NT2/D1 (cell line): ENCODE measurements around the gene CDKN2A.
"Not testable (repeated sequence)": the region's sequence is repeated elsewhere in the genome, so short reads cannot be mapped to it uniquely, and the experiment has no call there.

ENCODE experiments used
- DNase-seq: peaks from one replicate; pipeline ENCODE4 v3.0.0-alpha.2; 2011; ENCODE audit warnings: low read depth, low spot score
- H3K27me3 ChIP-seq: 2 replicates; pipeline ENCODE4 v1.6.0; 2011; ENCODE audit warnings: mild to moderate bottlenecking; ENCODE audit not compliant: insufficient read length, insufficient read depth
- H3K36me3 ChIP-seq: 2 replicates; pipeline ENCODE4 v1.6.1; 2011; ENCODE audit warnings: mild to moderate bottlenecking, low read length, mixed read lengths; ENCODE audit not compliant: insufficient read depth, insufficient read length
- H3K4me1 ChIP-seq: 2 replicates; pipeline ENCODE4 v1.5.1; 2011; ENCODE audit not compliant: insufficient read depth, insufficient read length
- H3K4me3 ChIP-seq: 2 replicates; pipeline ENCODE4 v1.5.1; 2011; ENCODE audit warnings: low read depth; ENCODE audit not compliant: insufficient read length
- H3K9ac ChIP-seq: 2 replicates; pipeline ENCODE4 v1.6.0; 2011; ENCODE audit warnings: low read depth; ENCODE audit not compliant: insufficient read length
- H3K9me3 ChIP-seq: 2 replicates; pipeline ENCODE4 v1.5.1; 2011; ENCODE audit warnings: mild to moderate bottlenecking, low read length; ENCODE audit not compliant: insufficient read depth
- SUZ12 ChIP-seq: IDR thresholded peaks from 2 replicates; pipeline ENCODE4 v1.6.1; 2011; ENCODE audit not compliant: insufficient read length, insufficient read depth; ENCODE audit errors: extremely low read depth
- YY1 ChIP-seq: IDR thresholded peaks from 2 replicates; pipeline ENCODE4 v1.6.1; 2011; ENCODE audit not compliant: insufficient read length, insufficient read depth
- ZNF274 ChIP-seq: IDR thresholded peaks from 2 replicates; pipeline ENCODE4 v1.6.1; 2011; ENCODE audit warnings: mild to moderate bottlenecking, low read depth, low read length

The CDKN2A gene

GRCh38 chr9:21968331-21969010 is 25.7 kb downstream of the CDKN2A start:
- DNase-seq = no peak
- Histone ChIP-seq H3K9ac (no peak overlapping the region), H3K9me3 (no peaks in the 10 kb centered on the region), H3K4me1 (peaks cover 10% of the 10 kb centered on the region), H3K36me3 (no peaks in the 10 kb centered on the region), H3K27me3 (peaks cover 100% of the 10 kb centered on the region), H3K4me3 (no peak overlapping the region)
- peak; percentile 99 for TF ChIP-seq SUZ12
- TF ChIP-seq YY1 = no peak
- TF ChIP-seq ZNF274 = no peak

- TF ChIP-seq ZNF274 (no peak), SUZ12 (no peak), YY1 (no peak)
- peaks cover 100% of the 10 kb centered on the region for H3K27me3 ChIP-seq
- DNase-seq = no peak
Measured at GRCh38 chr9:21967702-21968101, 26.5 kb downstream of the CDKN2A start.

GRCh38 chr9:21967169-21967568 is 27.0 kb downstream of the CDKN2A start:
- DNase-seq = no peak
- TF ChIP-seq ZNF274 (no peak), YY1 (no peak), SUZ12 (no peak)
- no peaks in the 10 kb centered on the region for H3K36me3 ChIP-seq
- H3K9me3 ChIP-seq = no peaks in the 10 kb centered on the region
- H3K9ac ChIP-seq = no peak overlapping the region
- H3K4me1 ChIP-seq = peaks cover 10% of the 10 kb centered on the region
- no peak overlapping the region for H3K4me3 ChIP-seq
- peaks cover 98% of the 10 kb centered on the region for H3K27me3 ChIP-seq

More at GRCh38 chr9:21967702-21968101, 26.5 kb downstream of the CDKN2A start:
- Histone ChIP-seq H3K4me1 (peaks cover 10% of the 10 kb centered on the region), H3K9ac (no peak overlapping the region), H3K36me3 (no peaks in the 10 kb centered on the region), H3K9me3 (no peaks in the 10 kb centered on the region), H3K4me3 (no peak overlapping the region)

- no peaks in the 10 kb centered on the region for H3K9me3 ChIP-seq
- no peak for TF ChIP-seq YY1
- TF ChIP-seq SUZ12 = peak; percentile 51
- H3K4me1 ChIP-seq = peaks cover 10% of the 10 kb centered on the region
- DNase-seq = no peak
- H3K27me3 ChIP-seq = peaks cover 91% of the 10 kb centered on the region
- H3K9ac ChIP-seq = no peak overlapping the region
- H3K36me3 ChIP-seq = no peaks in the 10 kb centered on the region
- no peak overlapping the region for H3K4me3 ChIP-seq
Measured at GRCh38 chr9:21966140-21966851, 27.9 kb downstream of the CDKN2A start.

GRCh38 chr9:21965401-21965951 is 28.7 kb downstream of the CDKN2A start:
- DNase-seq = no peak

GRCh38 chr9:21964925-21965385 is 29.2 kb downstream of the CDKN2A start:
- Histone ChIP-seq H3K27me3 (peaks cover 78% of the 10 kb centered on the region), H3K4me1 (peaks cover 10% of the 10 kb centered on the region), H3K36me3 (no peaks in the 10 kb centered on the region), H3K4me3 (peak overlapping the region; percentile 60), H3K9ac (peak overlapping the region; percentile 71), H3K9me3 (no peaks in the 10 kb centered on the region)
- no peak for TF ChIP-seq ZNF274
- TF ChIP-seq SUZ12 = no peak
- TF ChIP-seq YY1 = no peak
- DNase-seq = no peak

More at GRCh38 chr9:21965401-21965951, 28.7 kb downstream of the CDKN2A start:
- Histone ChIP-seq H3K36me3 (no peaks in the 10 kb centered on the region), H3K27me3 (peaks cover 83% of the 10 kb centered on the region), H3K4me3 (peak overlapping the region; percentile 60), H3K4me1 (peaks cover 10% of the 10 kb centered on the region), H3K9me3 (no peaks in the 10 kb centered on the region), H3K9ac (peak overlapping the region; percentile 71)
- TF ChIP-seq SUZ12 (no peak), YY1 (no peak), ZNF274 (no peak)

GRCh38 chr9:21961569-21961968 is 32.6 kb downstream of the CDKN2A start:
- peaks cover 5% of the 10 kb centered on the region for H3K4me1 ChIP-seq
- H3K9ac ChIP-seq = no peak overlapping the region
- no peaks in the 10 kb centered on the region for H3K36me3 ChIP-seq
- TF ChIP-seq SUZ12 (no peak), ZNF274 (no peak), YY1 (no peak)
- peaks cover 44% of the 10 kb centered on the region for H3K27me3 ChIP-seq
- no peaks in the 10 kb centered on the region; the same call in 1 of the 2 replicates for H3K9me3 ChIP-seq
- no peak for DNase-seq
- no peak overlapping the region for H3K4me3 ChIP-seq

- DNase-seq, H3K4me3 ChIP-seq, H3K9me3 ChIP-seq, H3K9ac ChIP-seq, H3K4me1 ChIP-seq, H3K36me3 ChIP-seq: not testable (repeated sequence)
- peaks cover 21% of the 10 kb centered on the region for H3K27me3 ChIP-seq
Measured at GRCh38 chr9:21959268-21959667, 34.9 kb downstream of the CDKN2A start.
